Activated CD8-positive, alpha-beta memory T cell treated with anti-CD3 and anti-CD28 coated beads, Interleukin-2, amount 50 U/mL, for 48 hours (primary cell): ENCODE data around the gene TBXAS1.
"Not testable (repeated sequence)": the region's sequence is repeated elsewhere in the genome, so short reads cannot be mapped to it uniquely, and the experiment has no call there.

ENCODE experiments used
- DNase-seq: peaks from one replicate; pipeline ENCODE4 v3.0.0-alpha.2; 2020

TBXAS1 gene

GRCh38 chr7:139828446-139828845 lies 618 bp upstream of the TBXAS1 start:
- DNase-seq: no peak

- no peak for DNase-seq
Measured at GRCh38 chr7:139829775-139830117, 682 bp downstream of the TBXAS1 start.

- no peak for DNase-seq
Measured at GRCh38 chr7:139830292-139830691, 1.2 kb downstream of the TBXAS1 start.

GRCh38 chr7:139830782-139831501 lies 1.9 kb downstream of the TBXAS1 start:
- DNase-seq: no peak

- not testable (repeated sequence) for DNase-seq
Measured at GRCh38 chr7:139835848-139836247, 6.8 kb downstream of the TBXAS1 start.

GRCh38 chr7:139837291-139837690 lies 8.2 kb downstream of the TBXAS1 start:
- DNase-seq: not testable (repeated sequence)

- DNase-seq: no peak
Measured at GRCh38 chr7:139838276-139838675, 9.2 kb downstream of the TBXAS1 start.

- DNase-seq: no peak
Measured at GRCh38 chr7:139838876-139839275, 9.8 kb downstream of the TBXAS1 start.

GRCh38 chr7:139840776-139841175 lies 11.7 kb downstream of the TBXAS1 start:
- no peak for DNase-seq

DNA sequence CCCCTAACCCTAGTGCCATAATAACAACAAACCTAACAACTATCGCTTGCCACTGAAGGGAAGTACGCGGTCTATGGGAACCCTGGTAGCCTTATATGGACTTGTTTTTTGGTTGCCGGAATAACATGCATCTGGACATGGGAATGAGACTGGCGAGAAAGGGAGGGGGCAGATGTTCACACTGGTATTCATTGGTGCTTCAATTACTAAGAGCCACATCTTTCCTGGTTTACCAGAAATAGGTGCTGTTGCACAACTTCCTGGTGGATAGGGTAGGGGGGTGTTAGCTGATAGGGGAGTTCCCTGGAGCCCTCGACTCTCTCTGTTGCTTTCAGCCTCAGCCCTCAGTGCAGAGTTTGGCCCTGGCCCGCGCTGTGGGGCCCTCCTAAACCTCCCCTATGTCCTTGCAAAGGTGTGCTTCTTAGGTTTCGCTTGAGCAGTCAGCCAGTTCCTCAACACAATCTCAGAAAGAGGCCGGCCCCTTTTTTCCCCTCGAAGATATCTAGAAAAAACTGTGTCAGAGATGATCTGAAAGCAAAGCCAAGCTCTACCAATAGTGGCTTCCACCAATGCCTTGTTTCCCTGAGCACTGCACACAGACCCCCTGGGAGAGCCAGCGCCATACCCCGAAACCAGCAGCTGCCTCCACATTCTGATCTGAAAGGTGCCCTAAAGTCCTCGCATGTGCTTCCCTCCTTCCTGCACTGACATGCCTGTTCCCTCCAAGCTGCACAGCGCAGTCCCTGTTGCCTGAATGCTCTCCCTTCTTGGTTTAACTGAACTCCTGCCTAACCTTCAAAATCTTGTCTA lies 13.5 kb downstream of the TBXAS1 start:
- DNase-seq: no peak

- DNase-seq: not testable (repeated sequence)
Measured at GRCh38 chr7:139843211-139843537, 14.1 kb downstream of the TBXAS1 start.

DNA sequence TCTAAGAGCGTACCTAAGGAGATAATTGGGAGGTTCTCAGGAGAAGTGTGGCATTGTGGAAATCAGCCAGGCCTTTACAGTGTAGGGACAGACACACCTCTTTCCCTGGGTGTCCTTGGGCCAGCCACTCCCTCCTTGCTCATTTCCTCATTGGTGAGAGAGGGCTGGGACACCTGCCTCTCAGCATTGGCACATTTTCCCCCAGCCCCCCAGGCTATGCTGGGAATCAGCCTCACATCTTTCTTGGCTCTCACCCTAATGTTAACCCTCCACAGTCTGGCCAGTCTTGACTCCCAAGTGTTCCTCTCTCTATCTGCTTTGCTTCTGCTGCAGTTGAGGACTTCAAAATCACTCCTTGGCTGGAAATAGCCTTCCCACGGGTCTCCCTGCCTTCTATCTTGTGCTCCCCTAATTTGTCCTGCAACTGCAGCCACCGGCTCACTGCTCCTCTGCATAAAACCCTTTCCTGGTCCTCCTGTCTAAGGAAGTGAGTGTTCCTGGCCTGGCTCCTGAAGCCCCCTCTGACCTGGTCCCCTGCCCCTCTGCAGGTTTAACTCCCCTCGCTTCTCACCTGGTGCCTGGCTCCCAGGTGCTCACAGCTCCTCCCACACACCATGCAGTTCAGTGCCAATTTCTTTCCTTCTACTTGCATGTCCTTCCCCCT lies 15.8 kb downstream of the TBXAS1 start:
- DNase-seq: no peak

DNA sequence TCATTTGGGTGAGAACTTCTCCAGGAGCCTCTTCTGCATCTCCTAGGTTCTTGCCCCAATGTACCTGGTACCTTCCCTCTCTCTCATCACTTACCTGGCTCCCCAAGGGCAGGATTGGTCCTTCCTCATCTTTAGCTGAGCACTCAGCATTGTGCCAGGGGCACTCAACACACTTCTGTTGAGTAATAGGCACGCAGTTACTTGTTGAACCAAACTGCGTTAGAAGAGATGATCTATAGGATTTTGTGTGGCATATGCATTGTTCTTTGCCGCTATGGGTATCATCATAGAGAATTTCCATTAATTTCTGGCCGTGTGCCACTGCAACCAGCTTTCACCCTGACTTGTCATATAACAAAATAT lies 16.4 kb downstream of the TBXAS1 start:
- no peak for DNase-seq

DNA sequence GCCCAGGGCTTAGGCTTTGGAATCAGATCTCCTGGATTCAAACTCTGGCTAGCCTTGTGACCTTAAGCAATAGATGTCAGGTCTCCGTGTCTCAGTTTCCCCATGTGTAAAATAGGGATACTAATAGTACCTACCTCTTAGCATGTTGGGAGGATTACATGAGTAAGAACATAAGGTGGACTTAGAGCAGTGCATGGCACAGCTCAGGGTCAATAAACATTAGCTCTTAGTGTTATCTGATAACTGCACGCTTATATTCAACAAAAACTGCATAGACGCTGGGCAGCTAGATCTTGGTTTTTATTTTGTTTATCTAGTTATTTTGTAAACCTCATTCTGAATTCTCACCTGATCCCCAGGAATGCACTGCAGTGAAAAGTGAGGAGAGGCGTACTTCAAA lies 17.2 kb downstream of the TBXAS1 start:
- DNase-seq: no peak

- no peak for DNase-seq
Measured at GRCh38 chr7:139848274-139848673, 19.2 kb downstream of the TBXAS1 start.

DNA sequence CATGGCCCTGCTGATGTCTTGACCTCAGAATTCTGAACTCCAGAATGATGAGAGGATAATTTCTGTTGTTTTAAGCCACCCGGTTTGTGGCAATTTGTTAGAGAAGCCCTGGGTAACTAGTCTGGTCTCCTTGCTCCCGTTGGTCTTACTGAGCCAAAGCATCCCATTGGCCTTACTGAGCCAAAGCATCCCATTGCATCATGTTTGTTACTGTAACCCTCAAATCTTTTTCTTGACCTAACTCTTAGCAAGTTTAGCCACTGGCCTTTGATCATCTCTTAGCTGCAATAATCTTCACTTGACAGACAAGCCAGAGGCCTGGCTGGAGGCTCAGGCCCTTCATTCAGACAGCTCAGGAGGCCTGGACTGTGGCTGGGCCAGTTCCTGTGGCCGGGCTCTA lies 21.8 kb downstream of the TBXAS1 start:
- DNase-seq: no peak

DNA sequence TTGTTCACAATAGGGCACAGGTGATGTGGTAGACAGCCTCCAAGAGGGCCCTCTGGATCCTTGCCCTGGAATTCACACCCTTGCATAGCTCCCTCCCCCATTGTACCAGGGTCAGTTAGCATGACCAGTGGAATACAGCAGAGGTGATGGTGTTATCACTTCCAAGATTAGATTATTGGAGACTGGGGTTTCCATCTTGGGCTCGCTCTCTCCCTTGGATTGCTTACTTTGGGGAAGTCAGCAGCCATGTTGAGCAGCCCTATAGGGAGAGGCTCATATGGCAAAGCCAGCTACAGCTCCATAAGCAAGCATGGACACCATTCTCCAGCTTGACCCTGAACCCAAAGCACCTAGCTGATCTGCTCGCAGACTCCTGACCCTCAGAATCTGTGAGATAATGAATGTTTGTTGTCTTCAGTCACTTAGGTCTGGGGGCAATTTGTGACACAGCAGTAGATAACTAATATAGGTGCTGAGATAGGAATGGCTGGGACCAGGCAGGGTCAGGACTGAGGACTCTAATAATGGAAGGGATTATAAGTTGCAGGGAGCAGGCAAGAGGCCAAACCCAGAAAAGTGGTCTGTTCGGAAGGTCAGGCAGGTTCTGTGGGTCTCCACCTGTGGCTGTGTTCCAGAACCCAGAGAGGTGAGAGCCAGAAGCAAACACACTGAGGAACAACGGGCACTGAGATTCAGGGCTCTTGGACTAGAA lies 22.9 kb downstream of the TBXAS1 start:
- no peak for DNase-seq

GRCh38 chr7:139852482-139852845 lies 23.4 kb downstream of the TBXAS1 start:
- DNase-seq: no peak

GRCh38 chr7:139853506-139854123 lies 24.6 kb downstream of the TBXAS1 start:
- DNase-seq: no peak

DNA sequence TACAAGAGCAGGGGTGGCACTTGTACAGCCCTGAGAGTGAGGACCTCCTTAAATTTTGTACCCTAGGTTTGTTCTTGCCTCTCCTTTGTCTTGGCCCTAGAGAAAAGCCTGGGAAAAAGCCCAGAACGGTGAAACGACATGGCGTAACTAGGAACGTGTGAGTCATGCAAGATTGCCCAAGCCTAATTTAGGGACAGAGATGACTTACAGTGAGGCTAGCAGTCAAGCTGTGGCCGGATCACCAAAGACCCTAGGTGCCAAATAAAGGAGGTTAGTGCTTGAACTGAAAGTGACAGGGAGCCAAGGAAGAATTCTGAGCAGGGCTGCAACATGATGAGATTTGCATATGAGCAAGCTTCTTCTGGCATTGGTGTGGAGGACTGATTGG lies 25.1 kb downstream of the TBXAS1 start:
- DNase-seq: no peak

GRCh38 chr7:139854803-139855497 lies 25.9 kb downstream of the TBXAS1 start:
- DNase-seq: no peak

DNA sequence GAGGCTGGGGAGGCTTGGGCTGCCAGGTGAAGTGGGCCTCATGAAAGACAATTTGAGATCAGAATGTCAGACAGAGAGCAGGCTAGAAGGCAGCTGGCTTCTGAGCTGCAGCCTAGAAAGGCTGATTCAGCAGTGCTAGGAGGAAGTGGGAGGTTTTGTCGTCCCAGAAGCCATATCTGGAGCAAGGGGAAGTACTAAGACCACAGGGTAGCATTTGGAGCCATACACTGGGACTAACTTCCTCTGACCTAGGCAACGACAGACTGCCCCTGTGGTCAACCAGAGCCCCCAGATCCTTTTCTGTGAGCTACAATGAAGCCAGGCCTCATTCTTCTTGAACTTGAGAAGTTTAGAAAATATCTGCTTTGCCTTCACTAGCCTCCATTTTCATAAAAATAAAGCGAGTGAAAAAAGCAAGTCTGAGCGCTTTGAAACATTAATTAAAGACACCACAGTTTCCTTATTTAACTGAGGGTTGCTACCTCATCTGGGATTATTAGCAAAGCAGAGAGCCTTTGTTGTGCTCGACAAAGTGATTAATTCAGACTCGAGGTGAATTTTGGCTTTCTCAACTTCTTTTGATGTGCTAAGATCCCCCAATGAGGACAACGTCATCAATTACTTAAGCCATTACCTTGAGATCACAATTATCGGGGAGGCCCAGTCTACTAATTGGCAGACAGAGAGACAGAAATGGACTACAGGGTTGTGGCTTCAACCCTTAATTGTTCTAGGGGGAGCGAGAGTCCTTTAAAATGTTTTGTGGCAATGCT lies 26.6 kb downstream of the TBXAS1 start:
- DNase-seq: no peak
